Fibroblast of villous mesenchyme (primary cell): Measurements from ENCODE around the gene SLX4. TPM values are rescaled to one million over a fixed set of nuclear protein-coding genes. Genes with fewer than 3 reads are reported as not detected.

ENCODE experiments used
- DNase-seq: peaks from one replicate; pipeline ENCODE4 v3.0.0-alpha.2; 2010; ENCODE audit warnings: low read depth
- H3K4me3 ChIP-seq: 2 replicates; pipeline ENCODE4 v1.5.1; 2011; ENCODE audit warnings: low read depth, mild to moderate bottlenecking, low read length
- CTCF ChIP-seq: IDR thresholded peaks from 2 replicates; pipeline ENCODE4 v1.5.1; 2012; ENCODE audit warnings: low read depth, mild to moderate bottlenecking, low read length; ENCODE audit not compliant: insufficient read depth
- total RNA-seq: library from RNA; depleted of rRNA; stranded (reverse); fragments of >200 nt; gene quantifications from 2 replicates; pipeline ENCODE4 v1.2.3, GENCODE V29; 2012

Gene SLX4
- total RNA-seq, 1 donor = 7.3 TPM

DNA sequence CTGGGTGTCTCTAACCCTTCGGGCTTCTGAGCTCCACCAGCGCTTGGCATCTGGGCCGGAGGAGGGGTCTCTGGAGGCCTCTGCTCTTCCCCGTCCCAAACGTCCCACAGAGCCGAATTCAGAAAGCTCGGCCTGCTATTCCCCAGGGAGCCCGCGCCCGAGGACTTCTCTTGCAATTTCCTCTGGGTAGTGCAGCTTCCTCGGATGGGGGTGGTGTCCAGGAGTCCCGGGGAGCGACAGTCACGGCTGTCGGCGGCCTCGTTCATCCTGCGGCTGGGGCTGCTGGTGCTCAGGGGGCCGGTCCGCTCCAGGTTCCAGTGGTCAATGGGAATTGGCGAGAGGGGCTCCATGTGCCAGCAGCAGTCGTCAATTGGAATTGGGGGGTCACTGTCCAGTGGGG, 22.4 kb downstream of the SLX4 start:
- H3K4me3 ChIP-seq = no peak overlapping the region
- TF ChIP-seq CTCF = no peak
- no peak for DNase-seq

- DNase-seq = no peak
- H3K4me3 ChIP-seq = no peak overlapping the region
- TF ChIP-seq CTCF = no peak
Observed at GRCh38 chr16:3587547-3588110, 23.8 kb downstream of the SLX4 start.

DNA sequence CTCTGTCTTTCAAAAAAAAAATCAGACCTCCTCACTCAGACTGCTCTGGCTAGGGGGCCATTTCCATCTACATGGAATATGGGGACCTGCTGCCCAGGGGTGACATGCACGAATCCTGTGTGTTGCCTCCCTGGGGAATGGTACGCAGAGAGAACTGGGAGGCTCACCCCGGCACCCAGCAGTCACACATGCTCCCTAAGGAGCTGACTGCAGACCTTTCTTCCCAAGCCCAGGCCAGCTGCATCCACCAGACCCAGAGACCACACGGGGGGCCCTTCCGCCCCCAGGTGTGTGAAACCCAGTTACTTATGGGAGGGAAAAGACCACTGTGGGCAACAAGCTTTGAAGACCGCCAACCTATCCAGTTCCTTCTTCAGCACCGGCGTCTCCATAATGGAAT, 27.0 kb downstream of the SLX4 start:
- DNase-seq = no peak
- no peak for TF ChIP-seq CTCF

DNA sequence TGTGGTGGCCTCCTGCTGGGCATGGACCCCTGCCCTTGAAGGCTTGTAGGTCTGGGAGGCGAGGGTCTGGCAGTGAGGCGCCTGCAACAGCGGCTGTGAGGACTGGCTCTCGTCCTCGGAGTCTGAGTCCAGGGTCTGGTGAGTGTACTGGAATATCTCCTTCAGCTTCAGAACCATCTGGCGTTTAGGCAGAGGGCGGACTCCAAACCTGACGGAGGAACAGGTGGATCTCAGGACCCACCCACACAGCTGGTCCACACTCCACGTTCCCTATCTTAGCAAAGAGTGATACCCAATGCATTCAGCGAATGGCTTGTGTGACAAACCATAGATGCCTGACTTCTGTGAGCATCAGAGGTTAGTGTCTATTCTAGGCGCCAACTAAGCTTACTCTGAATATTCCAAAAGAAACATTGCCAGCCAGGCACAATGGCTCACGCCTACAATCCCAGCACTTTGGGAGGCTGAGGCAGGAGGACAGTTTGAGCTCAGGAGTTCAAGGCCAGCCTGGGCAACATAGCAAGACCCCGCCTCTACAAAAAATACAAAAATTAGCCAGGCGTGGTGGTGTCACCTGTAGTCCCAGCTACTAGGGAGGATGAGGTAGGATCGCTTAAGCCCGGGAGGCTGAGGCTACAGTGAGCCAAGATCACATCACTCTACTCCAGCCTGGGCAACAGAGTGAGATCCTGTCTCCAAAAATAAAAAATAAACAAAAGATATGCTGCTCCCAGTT, 27.9 kb downstream of the SLX4 start:
- TF ChIP-seq CTCF = no peak
- no peak for DNase-seq
- H3K4me3 ChIP-seq = no peak overlapping the region

More for the DNA sequence above, 27.0 kb downstream of the SLX4 start:
- no peak overlapping the region for H3K4me3 ChIP-seq

DNA sequence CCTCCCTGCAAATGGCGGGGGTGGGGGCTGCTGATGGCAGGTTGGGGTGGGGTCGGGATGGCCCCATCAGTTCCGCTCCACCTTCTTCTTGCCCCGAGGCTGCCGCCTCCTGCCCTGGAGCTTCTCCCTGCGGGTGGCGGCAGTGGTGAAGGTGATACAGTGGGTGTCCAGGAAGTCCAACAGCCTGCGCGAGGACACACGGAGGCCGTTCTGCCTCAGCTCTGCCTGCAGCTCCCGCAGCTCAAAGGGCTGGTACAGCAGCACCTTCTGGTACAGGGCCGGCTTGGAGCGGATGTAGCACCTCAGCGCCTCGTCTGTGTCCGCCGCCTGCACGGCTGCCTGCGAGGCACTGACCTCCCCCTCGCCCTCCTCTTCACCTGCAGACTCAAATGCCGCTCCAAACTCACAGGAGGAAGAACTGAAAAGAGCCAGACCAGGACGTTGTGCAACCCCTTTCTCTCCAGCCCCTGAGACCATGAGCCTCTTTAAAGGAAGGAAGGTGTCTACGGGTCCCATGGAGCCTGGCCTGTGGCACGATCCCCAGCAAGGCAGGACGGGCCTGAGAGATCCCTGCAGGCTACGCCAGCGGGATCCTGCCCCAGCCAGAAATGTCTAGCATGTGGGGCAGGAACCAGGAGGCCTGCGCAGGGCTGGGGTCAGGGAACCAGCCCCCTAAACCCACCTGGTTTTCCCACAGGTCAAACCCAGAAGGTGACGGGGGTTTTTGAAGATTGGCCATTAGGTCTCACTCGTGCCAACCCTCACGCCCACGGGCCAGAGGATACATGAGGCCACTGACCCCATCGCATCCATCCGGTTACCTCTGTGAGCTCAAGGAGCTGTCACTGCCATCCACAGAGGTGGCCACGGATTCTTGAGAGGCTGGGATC, 28.9 kb downstream of the SLX4 start:
- H3K4me3 ChIP-seq = no peak overlapping the region
- no peak for TF ChIP-seq CTCF
- no peak for DNase-seq

- no peak for DNase-seq
- TF ChIP-seq CTCF = no peak
- H3K4me3 ChIP-seq = no peak overlapping the region
Observed at GRCh38 chr16:3581392-3581791, 30.0 kb downstream of the SLX4 start.
